Hepatocyte (in vitro differentiated cells): ENCODE data around the gene PAX4. TPM values are rescaled to one million over a fixed set of nuclear protein-coding genes. Genes with fewer than 3 reads are reported as not detected.

Experiments
- DNase-seq: peaks from one replicate; pipeline ENCODE4 v3.0.0-alpha.2; 2016; ENCODE audit warnings: low spot score
- H2AFZ ChIP-seq: fragments of 200-600 bp; sonication (generic); 2 replicates; pipeline ENCODE4 v1.6.0; 2016; ENCODE audit warnings: antibody characterized with exemption, mild to moderate bottlenecking
- H3K27ac ChIP-seq: fragments of 200-600 bp; sonication (generic); 2 replicates; pipeline ENCODE4 v1.5.1; 2016; ENCODE audit warnings: mild to moderate bottlenecking
- H3K27me3 ChIP-seq: fragments of 200-600 bp; sonication (generic); 2 replicates; pipeline ENCODE4 v1.6.1; 2016
- H3K36me3 ChIP-seq: fragments of 200-600 bp; sonication (generic); replicated peaks from 2 replicates; pipeline ENCODE4 v1.5.1; 2016; ENCODE audit warnings: low read depth; ENCODE audit not compliant: insufficient read depth
- H3K4me1 ChIP-seq: fragments of 200-600 bp; sonication (generic); 2 replicates; pipeline ENCODE4 v1.5.1; 2016; ENCODE audit warnings: mild to moderate bottlenecking, moderate library complexity; ENCODE audit not compliant: insufficient read depth
- H3K4me2 ChIP-seq: fragments of 200-600 bp; sonication (generic); 2 replicates; pipeline ENCODE4 v1.6.0; 2016
- H3K4me3 ChIP-seq: fragments of 200-600 bp; sonication (generic); 2 replicates; pipeline ENCODE4 v1.5.1; 2016; ENCODE audit warnings: mild to moderate bottlenecking
- H3K79me2 ChIP-seq: fragments of 200-600 bp; sonication (generic); 2 replicates; pipeline ENCODE4 v1.6.0; 2017; ENCODE audit warnings: mild to moderate bottlenecking
- H3K9me2 ChIP-seq: fragments of 200-600 bp; sonication (generic); replicated peaks from 2 replicates; pipeline ENCODE4 v1.6.0; 2017; ENCODE audit warnings: mild to moderate bottlenecking; ENCODE audit not compliant: insufficient read depth
- H3K9me3 ChIP-seq: fragments of 200-600 bp; sonication (generic); 2 replicates; pipeline ENCODE4 v1.5.1; 2016; ENCODE audit warnings: low read depth, mild to moderate bottlenecking
- H4K20me1 ChIP-seq: fragments of 200-600 bp; sonication (generic); 2 replicates; pipeline ENCODE4 v1.6.0; 2016; ENCODE audit warnings: mild to moderate bottlenecking; ENCODE audit not compliant: insufficient read depth, poor library complexity, severe bottlenecking
- EZH2 ChIP-seq: fragments of 200-600 bp; sonication (generic); IDR thresholded peaks from 2 replicates; pipeline ENCODE4 v1.6.1; 2016; ENCODE audit warnings: antibody characterized with exemption, mild to moderate bottlenecking, borderline replicate concordance
- EZH2phosphoT487 ChIP-seq: fragments of 200-600 bp; sonication (generic); IDR thresholded peaks from one replicate; pipeline ENCODE4 v1.6.1; 2018; ENCODE audit warnings: antibody characterized with exemption, mild to moderate bottlenecking, low read depth, moderate library complexity; ENCODE audit not compliant: unreplicated experiment, severe bottlenecking
- WGBS: methylation state at CpG from one replicate; pipeline ENCODE4 v1.1.6; 2016; ENCODE audit warnings: low lambda C conversion rate; ENCODE audit errors: missing lambda C conversion rate; 5-methylcytosine and 5-hydroxymethylcytosine counted together
- polyA plus RNA-seq: library from polyadenylated mRNA; unstranded; fragments of >200 nt; fragmentation: Nextera tagmentation; extraction: Ambion mirVana; gene quantifications from 2 replicates; pipeline ENCODE4 v1.2.1, GENCODE V29; 2016
- total RNA-seq: library from RNA; depleted of rRNA; stranded (reverse); fragments of >200 nt; gene quantifications from 2 replicates; pipeline ENCODE4 v1.2.3, GENCODE V29; 2014
- TF ChIP-seq, protein P1 (sequence below): fragments of 200-600 bp; sonication (generic); IDR thresholded peaks from 2 replicates; pipeline ENCODE4 v1.5.1; 2016; ENCODE audit warnings: antibody characterized with exemption, mild to moderate bottlenecking; ENCODE audit not compliant: poor library complexity

The PAX4 gene
- total and polyA plus RNA-seq, 2 experiments from 2014 or later = 0.30 to 0.65 TPM

DNA sequence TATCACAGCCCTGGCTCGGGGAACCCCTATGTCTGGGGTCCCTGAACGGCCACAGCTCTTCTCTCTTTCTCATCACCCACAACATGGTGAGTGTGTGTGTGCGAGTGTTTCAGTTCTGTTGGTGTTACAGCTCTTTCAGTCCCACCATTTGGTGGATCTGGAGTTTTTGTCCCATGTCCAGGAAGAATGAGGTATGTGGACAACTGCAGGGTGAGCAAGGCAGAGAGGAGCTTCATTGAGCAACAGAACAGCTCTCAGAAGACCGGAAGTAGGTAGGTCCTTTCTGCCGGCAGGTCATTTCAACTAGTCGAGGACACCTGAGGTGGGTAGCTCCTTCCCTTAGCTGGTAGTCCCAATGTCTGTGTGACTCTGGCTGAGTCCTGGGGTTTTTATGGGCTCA is 9.5 kb downstream of the PAX4 start:
- Histone ChIP-seq H4K20me1 (no peaks in the 10 kb centered on the region), H3K36me3 (no peaks in the 10 kb centered on the region), H3K27me3 (no peaks in the 10 kb centered on the region), H3K4me3 (no peak overlapping the region), H3K9me3 (no peaks in the 10 kb centered on the region), H3K4me1 (no peaks in the 10 kb centered on the region), H3K79me2 (no peaks in the 10 kb centered on the region), H3K4me2 (no peak overlapping the region), H3K9me2 (no peaks in the 10 kb centered on the region), H2AFZ (no peak overlapping the region), H3K27ac (no peak overlapping the region)
- TF ChIP-seq, protein P1, sequence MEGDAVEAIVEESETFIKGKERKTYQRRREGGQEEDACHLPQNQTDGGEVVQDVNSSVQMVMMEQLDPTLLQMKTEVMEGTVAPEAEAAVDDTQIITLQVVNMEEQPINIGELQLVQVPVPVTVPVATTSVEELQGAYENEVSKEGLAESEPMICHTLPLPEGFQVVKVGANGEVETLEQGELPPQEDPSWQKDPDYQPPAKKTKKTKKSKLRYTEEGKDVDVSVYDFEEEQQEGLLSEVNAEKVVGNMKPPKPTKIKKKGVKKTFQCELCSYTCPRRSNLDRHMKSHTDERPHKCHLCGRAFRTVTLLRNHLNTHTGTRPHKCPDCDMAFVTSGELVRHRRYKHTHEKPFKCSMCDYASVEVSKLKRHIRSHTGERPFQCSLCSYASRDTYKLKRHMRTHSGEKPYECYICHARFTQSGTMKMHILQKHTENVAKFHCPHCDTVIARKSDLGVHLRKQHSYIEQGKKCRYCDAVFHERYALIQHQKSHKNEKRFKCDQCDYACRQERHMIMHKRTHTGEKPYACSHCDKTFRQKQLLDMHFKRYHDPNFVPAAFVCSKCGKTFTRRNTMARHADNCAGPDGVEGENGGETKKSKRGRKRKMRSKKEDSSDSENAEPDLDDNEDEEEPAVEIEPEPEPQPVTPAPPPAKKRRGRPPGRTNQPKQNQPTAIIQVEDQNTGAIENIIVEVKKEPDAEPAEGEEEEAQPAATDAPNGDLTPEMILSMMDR = no peak
- no peak for TF ChIP-seq EZH2
- no peak for TF ChIP-seq EZH2phosphoT487
- no peak for DNase-seq
- WGBS = 91% methylated on average over 6 of the region's 6 CpGs

DNA sequence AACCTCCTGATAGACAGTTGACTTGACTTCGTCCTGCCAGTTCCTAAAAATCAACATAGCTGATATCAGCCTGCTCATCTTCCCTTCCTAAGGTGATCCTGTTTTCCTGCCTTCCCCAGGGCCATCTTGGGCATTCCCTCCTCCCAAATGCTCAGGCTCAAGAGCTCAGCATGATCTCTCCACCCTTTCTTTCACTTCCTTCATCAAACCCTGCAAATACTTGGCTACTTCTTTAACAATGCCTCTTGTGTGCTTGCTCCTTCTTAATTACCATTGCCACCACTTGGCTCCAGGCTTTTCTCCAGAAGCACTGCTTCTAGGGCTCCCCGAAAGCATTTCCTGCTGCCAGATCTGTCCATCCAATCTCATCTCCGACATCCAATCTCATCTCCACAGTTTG is 17.1 kb downstream of the PAX4 start:
- H3K27me3 ChIP-seq = no peaks in the 10 kb centered on the region
- H4K20me1 ChIP-seq = no peaks in the 10 kb centered on the region
- H2AFZ ChIP-seq = no peak overlapping the region
- H3K9me2 ChIP-seq = no peaks in the 10 kb centered on the region
- H3K4me2 ChIP-seq = no peak overlapping the region
- no peaks in the 10 kb centered on the region for H3K9me3 ChIP-seq
- 68% methylated on average over 3 of the region's 3 CpGs for WGBS
- H3K79me2 ChIP-seq = no peaks in the 10 kb centered on the region
- H3K4me3 ChIP-seq = no peak overlapping the region
- H3K36me3 ChIP-seq = no peaks in the 10 kb centered on the region
- TF ChIP-seq, protein P1 = no peak
- TF ChIP-seq EZH2 (no peak), EZH2phosphoT487 (no peak)
- no peak for DNase-seq
- H3K27ac ChIP-seq = no peak overlapping the region
- no peaks in the 10 kb centered on the region for H3K4me1 ChIP-seq

DNA sequence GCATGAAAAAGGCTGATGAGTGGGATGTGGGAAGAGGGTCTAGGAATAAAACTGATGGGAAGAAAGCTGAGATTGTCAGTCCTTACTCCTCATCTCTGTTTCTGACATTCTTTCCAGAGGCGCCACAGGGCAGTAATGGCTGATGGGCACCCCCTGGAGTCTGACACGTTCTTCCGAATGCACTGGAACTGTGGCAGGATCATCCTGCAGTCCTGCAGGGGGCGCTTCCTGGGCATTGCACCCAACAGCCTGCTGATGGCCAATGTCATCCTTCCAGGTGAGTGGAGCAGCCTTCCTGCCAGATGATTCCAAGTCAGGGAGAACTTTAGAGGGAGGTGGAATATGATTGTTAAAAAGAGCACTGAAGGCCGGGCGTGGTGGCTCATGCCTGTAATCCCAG is 19.6 kb downstream of the PAX4 start:
- Histone ChIP-seq H2AFZ (no peak overlapping the region), H3K4me3 (no peak overlapping the region), H3K27ac (no peak overlapping the region), H3K4me2 (no peak overlapping the region), H3K27me3 (no peaks in the 10 kb centered on the region), H3K36me3 (no peaks in the 10 kb centered on the region), H3K9me3 (no peaks in the 10 kb centered on the region), H3K4me1 (no peaks in the 10 kb centered on the region), H3K79me2 (no peaks in the 10 kb centered on the region), H4K20me1 (no peaks in the 10 kb centered on the region), H3K9me2 (no peaks in the 10 kb centered on the region)
- no peak for TF ChIP-seq EZH2phosphoT487
- no peak for TF ChIP-seq EZH2
- TF ChIP-seq, protein P1 = peak; percentile 11
- no peak for DNase-seq
- 57% methylated on average over 6 of the region's 6 CpGs for WGBS

DNA sequence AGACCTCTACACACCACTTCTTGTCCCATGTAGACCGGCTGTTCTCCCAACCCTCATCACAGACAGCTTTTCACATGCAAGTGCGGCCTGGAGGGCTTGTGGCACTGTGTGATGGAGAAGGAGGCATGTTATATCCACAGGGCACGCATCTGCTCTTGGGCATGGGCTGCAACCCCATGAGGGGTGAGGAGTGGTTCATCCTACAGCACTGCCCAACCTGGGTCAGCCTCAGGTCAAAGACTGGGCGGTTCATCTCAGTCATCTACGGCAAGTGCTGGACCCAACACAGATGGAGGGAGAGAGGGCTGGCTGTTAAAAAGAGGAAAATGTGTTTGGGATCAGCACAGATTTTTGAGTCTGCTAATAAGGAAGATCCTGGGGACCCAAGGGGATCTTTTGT is 22.2 kb downstream of the PAX4 start:
- Histone ChIP-seq H3K4me2 (no peak overlapping the region), H2AFZ (no peak overlapping the region), H3K36me3 (no peaks in the 10 kb centered on the region), H3K79me2 (no peaks in the 10 kb centered on the region), H3K9me2 (no peaks in the 10 kb centered on the region), H3K9me3 (no peaks in the 10 kb centered on the region), H4K20me1 (no peaks in the 10 kb centered on the region), H3K4me3 (no peak overlapping the region), H3K4me1 (no peaks in the 10 kb centered on the region), H3K27ac (no peak overlapping the region), H3K27me3 (no peaks in the 10 kb centered on the region)
- TF ChIP-seq, protein P1 = no peak
- TF ChIP-seq EZH2phosphoT487 = no peak
- TF ChIP-seq EZH2 = no peak
- 93% methylated on average over 5 of the region's 5 CpGs for WGBS
- no peak for DNase-seq
